ENCODE results near the gene ACO2.

ACO2 gene

DNA sequence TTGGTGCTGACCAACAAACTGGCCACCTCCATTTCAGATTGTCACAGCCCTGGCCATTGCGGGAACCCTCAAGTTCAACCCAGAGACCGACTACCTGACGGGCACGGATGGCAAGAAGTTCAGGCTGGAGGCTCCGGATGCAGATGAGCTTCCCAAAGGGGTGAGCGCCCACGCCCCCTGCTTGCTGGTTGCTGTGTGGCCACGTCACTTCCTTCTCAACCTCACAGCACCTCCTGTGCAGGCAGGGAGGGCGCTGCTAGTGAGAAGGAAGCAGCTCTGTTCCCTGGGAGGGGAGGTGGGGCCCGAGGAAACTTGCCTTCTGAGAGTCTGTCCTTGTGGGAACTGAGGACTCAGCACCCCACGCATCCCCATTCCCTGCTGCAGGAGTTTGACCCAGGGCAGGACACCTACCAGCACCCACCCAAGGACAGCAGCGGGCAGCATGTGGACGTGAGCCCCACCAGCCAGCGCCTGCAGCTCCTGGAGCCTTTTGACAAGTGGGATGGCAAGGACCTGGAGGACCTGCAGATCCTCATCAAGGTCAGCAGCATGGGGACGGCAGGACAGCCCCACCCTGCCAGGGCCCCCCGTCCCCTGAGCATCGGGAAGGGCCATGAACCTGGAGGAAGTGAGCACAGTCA is 56.0 kb downstream of the ACO2 start:
- DNase-seq: peak; percentile 61

GRCh38 chr22:41525450-41526225 is 56.7 kb downstream of the ACO2 start:
- no peak for DNase-seq

DNA sequence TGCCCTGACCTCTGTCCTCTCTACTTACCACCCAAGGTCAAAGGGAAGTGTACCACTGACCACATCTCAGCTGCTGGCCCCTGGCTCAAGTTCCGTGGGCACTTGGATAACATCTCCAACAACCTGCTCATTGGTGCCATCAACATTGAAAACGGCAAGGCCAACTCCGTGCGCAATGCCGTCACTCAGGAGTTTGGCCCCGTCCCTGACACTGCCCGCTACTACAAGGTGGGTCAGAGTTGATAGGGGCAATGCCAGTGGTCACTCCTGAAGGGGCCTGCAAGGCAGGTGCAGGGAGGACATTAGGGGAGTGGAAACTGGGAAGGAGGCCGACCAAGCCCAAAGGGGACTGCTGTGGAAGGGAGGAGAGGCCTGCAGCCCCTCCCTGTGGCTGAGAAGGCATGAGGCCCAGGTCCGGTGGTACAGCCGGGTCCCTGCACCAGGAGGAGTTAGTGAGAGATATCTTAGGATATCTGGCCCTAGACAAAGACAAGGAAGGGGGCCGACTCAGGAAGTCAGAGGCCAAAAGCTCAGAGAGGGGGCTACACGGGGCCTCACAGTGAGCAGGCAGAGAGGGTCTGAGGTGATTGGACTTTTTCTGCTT is 57.4 kb downstream of the ACO2 start:
- DNase-seq: no peak

DNA sequence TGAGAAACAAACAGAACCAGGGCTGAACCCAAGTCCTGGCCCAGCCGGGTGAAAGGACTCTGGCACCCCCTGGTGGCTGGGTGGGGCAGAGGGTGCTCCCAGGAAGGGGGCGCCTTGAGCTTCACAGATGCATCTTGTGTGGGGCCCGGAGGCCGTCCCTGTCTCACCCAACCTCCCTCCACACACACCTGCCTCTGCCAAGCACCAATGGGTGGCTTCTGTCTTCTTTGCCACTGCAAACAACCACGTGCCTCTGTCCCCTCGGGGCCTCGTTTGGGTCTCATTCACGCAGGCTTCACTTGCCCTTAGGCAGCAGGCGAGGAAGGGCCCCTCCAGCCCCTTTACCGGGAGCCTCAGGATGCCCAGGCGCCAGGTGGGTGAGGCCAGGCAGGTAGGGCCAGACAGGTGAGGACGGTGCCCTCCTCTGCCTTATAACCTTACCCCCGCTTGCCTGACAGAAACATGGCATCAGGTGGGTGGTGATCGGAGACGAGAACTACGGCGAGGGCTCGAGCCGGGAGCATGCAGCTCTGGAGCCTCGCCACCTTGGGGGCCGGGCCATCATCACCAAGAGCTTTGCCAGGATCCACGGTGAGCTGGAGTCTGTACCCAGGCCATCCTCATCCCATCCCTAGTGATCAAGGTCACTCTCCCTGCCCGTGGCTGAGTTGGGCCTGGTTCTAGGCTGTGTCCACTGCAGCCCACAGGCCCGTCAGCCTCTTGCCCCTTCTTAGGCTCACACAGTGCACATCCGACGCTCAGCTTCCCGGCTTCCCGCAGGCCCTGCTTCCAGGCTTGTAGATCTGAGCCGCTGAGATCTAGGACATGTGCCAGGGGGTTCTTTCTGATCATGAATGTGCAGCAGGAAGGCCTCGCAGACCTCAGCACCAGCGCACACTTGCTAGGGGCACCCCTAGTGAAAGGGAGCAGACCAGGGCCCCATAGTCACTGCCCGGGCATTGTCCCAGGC is 58.2 kb downstream of the ACO2 start:
- DNase-seq: peak; percentile 71

- DNase-seq: no peak
Measured at GRCh38 chr22:41528132-41528766, 59.3 kb downstream of the ACO2 start.

DNA sequence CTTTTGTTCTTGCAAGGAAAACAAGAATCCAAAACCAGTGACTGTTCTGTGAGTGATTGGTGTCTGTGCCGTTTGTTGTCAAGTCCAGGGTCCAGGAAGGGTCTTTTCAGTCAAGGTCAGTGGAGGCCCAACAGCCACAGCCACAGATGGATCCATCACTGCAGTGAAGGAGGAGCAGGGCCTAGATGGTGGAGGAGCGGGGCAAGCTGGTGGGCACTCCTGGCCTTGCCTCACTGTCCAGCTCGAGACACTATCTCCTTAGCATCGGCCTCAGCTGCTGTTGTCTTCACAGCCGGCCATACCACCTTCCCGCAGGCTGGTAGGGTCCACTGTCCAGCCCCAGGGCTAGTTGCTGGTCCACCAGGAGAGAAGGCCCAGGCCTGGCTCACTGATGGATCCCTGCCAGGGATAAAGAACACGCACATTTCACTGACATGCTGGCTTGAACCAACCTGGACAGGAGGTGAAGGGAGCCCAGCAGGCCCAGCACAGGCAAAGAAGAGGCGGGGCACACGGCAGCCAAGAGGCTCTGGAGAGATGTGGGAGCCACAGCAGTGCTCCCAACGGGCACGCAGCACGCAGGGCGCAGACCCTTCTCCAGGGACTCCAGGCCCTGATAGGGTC is 60.1 kb downstream of the ACO2 start:
- no peak for DNase-seq

DNA sequence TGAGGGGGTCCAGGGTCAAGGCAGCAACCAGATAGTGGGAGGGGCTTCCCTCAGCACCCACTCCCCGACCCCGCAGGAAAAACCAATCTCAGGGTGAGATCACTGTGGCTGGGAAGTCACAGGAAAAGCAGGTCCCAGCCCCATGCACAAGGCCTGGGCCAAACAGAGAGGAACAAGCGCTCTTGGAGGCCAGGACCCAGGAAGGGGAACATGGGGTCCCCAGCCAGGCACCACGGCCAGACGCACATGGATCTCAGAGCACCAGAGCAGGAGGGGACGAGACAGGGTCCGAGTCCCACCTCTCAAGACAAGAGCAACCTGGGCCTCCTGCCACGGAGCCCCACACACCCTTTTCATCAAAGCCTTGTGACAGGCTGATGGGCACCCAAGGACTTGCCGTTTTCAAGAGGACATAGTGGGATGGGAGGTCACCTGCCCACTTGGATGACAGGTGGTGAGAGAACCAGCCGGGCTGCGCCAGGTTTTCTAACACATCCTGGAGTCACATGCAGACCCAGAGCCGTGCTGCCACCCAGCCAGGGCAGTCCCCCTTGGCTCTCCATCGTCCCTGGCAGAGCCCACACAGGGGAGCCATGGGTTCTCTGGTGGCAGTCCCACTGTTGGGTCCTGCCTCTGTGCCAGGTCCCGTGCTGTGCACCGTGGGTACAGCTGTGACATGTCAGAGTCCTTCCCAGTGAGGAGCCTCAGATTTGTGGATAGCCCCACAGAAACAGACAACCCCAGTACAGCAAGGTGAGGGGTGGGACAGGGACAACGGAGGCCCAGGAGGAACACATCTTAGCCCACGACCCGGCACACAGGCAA is 62.2 kb downstream of the ACO2 start:
- DNase-seq: no peak

GRCh38 chr22:41531715-41532477 is 63.0 kb downstream of the ACO2 start:
- DNase-seq: no peak

DNA sequence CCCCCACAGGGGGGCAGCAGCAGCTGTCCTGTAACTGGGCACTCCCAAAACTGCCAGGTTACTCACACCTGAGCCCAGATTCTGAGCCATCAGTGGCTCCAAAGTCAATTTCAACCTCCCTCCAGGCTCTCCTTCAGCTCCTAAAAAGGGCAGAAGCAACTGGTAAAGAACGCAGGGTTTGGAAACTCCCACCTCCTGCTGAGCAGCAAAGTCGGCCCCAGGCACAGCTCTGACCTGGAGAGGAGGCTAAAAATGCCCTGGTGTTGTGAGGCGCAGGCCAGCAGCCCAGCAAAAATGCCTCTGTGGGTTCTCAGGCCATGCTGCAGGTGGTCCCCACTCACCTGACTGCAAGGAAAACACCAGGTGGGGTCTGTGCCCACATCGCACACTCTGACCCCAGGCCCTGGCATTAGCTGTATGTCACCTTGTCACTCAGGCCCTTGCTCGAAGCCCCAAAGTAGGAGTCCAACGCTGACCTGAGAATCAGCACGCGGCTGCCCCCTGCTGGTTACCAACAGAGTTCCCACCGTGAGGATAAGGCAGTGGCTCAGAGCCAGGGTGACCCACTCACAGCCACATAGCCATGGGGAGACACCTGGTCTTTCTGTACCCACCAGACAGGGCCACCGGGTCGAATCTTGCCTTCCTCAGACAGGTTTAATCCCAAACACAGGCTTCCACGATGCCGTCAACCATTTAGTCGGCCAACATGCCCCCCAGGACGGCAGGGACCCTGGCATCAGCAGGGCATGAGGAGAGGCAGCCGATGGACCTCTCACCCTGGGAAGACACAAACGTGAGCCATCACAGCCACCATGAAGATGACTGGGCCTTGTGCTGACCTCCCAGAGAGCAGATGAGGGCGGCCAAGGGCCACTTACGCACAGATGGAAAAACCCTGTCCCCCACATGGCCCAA is 64.2 kb downstream of the ACO2 start:
- DNase-seq: peak; percentile 72

DNA sequence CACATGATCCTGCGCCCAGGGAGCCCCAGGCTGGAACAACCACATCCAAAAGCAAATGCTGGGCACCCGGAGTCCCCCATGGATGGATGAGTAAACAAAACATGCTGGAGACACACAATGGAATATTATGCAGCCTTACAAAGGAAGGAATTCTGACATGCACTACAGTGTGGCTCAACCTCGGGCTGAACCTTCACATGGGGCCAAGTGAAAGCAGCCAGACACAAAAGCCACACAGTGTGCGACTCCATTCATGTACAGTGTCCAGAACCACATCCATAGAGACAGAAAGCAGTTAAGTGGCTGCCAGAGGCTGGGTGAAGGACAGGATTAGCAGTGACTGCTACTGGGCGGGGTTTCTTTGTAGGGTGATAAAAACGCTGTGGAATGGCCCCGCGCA is 65.3 kb downstream of the ACO2 start:
- no peak for DNase-seq

- DNase-seq: no peak
Measured at GRCh38 chr22:41535244-41535643, 66.3 kb downstream of the ACO2 start.

DNA sequence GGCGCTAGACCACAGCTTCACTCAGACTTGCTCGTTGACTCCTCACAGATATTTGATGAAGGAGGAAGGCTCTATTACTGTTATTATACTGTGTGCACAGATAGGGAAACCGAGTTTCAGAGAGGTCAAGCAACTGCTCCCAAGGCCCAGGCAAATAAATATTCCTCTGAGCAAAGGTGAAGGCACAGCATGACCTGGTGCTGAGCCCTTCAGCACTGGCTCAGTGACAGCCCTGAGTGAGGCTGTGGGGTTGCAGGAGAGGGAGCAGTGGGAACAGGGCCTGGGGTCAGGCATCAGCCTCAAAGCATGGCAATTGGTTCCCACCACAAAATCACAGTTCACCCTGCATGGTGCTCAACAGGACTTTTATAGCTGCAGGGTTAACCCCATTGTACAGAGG is 68.3 kb downstream of the ACO2 start:
- no peak for DNase-seq

DNA sequence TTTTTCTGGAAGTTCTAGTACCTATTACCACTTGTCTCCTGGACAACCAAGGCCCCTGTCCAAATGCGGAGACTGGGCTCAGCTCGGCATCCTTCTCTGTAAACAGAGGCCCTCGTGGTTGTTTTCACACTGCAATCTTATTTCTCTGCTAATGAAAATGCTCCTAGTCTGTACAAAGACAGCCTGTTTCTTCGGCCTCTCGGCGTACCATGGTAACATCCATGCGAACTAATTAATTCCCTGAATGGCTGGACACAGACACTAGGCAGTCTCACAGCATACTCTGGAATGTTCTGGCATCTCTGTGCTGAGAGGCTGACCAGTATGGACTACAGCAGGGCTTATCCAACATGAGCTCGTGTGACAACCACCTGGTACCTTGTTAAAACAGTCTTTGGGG is 69.7 kb downstream of the ACO2 start:
- no peak for DNase-seq

GRCh38 chr22:41539146-41540005 is 70.5 kb downstream of the ACO2 start:
- no peak for DNase-seq

GRCh38 chr22:41540006-41540315 is 71.0 kb downstream of the ACO2 start:
- no peak for DNase-seq

GRCh38 chr22:41540365-41540764 is 71.4 kb downstream of the ACO2 start:
- no peak for DNase-seq

DNA sequence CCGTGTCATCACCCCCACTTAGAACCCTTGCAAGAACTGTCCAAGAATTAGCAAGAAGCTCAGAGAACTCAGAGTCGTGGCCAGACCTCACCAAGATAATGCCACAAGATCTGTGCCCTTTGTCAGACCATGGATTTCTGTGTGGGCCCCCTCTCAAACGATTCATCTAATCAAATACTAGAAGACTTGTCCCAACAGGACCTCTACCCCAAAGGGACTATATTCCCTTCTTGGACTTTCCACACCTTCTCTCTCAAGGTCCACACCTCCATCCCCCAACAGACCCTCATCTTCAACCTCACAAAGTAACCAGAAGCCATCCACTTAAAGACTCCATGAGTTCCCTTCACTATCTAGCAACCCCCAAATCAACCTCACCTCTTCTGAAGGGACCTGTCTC is 72.6 kb downstream of the ACO2 start:
- no peak for DNase-seq

DNA sequence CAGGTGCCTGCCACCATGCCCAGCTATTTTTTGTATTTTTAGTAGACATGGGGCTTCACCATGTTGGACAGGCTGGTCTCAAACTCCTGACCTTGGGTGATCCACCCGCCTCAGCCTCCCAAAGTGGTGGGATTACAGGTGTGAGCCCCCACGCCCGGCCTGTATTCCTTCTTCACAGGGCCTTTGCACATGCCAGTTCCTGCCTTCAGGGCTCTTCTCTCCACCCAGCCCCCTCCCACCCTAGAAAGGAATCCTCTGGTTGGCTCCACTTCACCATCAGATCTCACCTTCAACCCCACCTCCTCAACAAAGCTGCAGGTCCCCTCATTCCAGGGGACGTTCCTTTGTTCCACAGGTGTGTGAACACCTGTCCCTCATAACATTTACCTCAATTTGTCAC is 73.3 kb downstream of the ACO2 start:
- no peak for DNase-seq
